Endothelial cell (in vitro differentiated cells): ENCODE data around the gene SLC35B2. TPM values are rescaled to one million over a fixed set of nuclear protein-coding genes. Genes with fewer than 3 reads are reported as not detected.

Source experiments
- DNase-seq: peaks from one replicate; pipeline ENCODE4 v3.0.0; 2021; ENCODE audit warnings: low spot score
- H3K27ac Mint-ChIP-seq: one replicate; pipeline ENCODE4 v1.8.0; 2021; ENCODE audit warnings: mixed read lengths, inconsistent platforms; ENCODE audit not compliant: unreplicated experiment
- H3K27me3 Mint-ChIP-seq: one replicate; pipeline ENCODE4 v1.8.0; 2021; ENCODE audit warnings: mild to moderate bottlenecking, moderate library complexity, mixed read lengths, inconsistent platforms; ENCODE audit not compliant: unreplicated experiment
- H3K36me3 Mint-ChIP-seq: one replicate; pipeline ENCODE4 v1.8.0; 2021; ENCODE audit warnings: mild to moderate bottlenecking, low read depth, mixed read lengths, inconsistent platforms; ENCODE audit not compliant: unreplicated experiment
- H3K4me1 Mint-ChIP-seq: one replicate; pipeline ENCODE4 v1.8.0; 2021; ENCODE audit warnings: mild to moderate bottlenecking, mixed read lengths, inconsistent platforms; ENCODE audit not compliant: unreplicated experiment
- H3K4me3 Mint-ChIP-seq: one replicate; pipeline ENCODE4 v1.8.0; 2021; ENCODE audit warnings: mild to moderate bottlenecking, mixed read lengths, inconsistent platforms; ENCODE audit not compliant: unreplicated experiment
- H3K9me3 Mint-ChIP-seq: one replicate; pipeline ENCODE4 v1.8.0; 2021; ENCODE audit warnings: mixed read lengths, inconsistent platforms; ENCODE audit not compliant: unreplicated experiment
- total RNA-seq: library from RNA; stranded (reverse); fragmentation: NEBNext Ultra II Directional; extraction: Animal tissue kit (Norgen Biotek cat#: 25700); gene quantifications from one replicate; pipeline ENCODE4 v1.2.1, GENCODE V29; 2021; ENCODE audit not compliant: unreplicated experiment
- TF ChIP-seq, protein P1 (sequence below): fragments of 200-600 bp; sonication (generic); IDR thresholded peaks from one replicate; pipeline ENCODE4 v1.5.0; 2021; ENCODE audit warnings: antibody characterized with exemption; ENCODE audit not compliant: unreplicated experiment

The SLC35B2 gene
- total RNA-seq, 1 donor from 2014 or later: 31.8 TPM

DNA sequence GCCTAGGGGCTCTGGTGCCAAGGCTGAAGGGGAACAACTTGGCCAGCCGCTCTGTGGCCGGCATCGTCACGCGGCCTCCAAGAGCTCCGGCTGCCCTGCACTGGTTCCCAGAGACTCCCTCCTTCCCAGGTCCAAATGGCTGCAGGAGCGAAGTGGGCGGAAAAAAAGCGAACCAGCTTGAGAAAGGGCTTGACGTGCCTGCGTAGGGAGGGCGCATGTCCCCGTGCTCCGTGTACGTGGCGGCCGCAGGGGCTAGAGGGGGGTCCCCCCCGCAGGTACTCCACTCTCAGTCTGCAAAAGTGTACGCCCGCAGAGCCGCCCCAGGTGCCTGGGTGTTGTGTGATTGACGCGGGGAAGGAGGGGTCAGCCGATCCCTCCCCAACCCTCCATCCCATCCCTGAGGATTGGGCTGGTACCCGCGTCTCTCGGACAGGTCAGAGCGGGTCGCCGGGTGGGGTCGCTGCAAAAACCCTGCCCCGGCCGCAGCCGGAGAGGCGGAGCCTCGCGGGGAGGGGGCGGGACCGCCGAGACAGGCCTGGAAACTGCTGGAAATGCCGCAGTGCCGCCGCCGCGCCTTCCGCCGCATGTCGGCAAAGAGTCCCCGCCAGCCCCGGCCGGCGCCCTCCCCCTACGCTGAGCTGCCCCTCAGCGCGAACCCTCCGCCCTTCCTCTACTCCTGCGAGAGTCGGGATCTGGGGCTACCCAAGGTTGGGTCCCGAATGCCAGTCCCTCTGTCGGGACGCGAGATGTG lies 11.2 kb downstream of the SLC35B2 start:
- H3K4me3 Mint-ChIP-seq: peak overlapping the region; percentile 99
- peaks cover 36% of the 10 kb centered on the region for H3K36me3 Mint-ChIP-seq
- peaks cover 35% of the 10 kb centered on the region for H3K4me1 Mint-ChIP-seq
- H3K9me3 Mint-ChIP-seq: no peaks in the 10 kb centered on the region
- H3K27me3 Mint-ChIP-seq: peaks cover 12% of the 10 kb centered on the region
- peak; percentile 95 for DNase-seq
- TF ChIP-seq, protein P1, sequence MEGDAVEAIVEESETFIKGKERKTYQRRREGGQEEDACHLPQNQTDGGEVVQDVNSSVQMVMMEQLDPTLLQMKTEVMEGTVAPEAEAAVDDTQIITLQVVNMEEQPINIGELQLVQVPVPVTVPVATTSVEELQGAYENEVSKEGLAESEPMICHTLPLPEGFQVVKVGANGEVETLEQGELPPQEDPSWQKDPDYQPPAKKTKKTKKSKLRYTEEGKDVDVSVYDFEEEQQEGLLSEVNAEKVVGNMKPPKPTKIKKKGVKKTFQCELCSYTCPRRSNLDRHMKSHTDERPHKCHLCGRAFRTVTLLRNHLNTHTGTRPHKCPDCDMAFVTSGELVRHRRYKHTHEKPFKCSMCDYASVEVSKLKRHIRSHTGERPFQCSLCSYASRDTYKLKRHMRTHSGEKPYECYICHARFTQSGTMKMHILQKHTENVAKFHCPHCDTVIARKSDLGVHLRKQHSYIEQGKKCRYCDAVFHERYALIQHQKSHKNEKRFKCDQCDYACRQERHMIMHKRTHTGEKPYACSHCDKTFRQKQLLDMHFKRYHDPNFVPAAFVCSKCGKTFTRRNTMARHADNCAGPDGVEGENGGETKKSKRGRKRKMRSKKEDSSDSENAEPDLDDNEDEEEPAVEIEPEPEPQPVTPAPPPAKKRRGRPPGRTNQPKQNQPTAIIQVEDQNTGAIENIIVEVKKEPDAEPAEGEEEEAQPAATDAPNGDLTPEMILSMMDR: no peak
- H3K27ac Mint-ChIP-seq: peak overlapping the region; percentile 98

DNA sequence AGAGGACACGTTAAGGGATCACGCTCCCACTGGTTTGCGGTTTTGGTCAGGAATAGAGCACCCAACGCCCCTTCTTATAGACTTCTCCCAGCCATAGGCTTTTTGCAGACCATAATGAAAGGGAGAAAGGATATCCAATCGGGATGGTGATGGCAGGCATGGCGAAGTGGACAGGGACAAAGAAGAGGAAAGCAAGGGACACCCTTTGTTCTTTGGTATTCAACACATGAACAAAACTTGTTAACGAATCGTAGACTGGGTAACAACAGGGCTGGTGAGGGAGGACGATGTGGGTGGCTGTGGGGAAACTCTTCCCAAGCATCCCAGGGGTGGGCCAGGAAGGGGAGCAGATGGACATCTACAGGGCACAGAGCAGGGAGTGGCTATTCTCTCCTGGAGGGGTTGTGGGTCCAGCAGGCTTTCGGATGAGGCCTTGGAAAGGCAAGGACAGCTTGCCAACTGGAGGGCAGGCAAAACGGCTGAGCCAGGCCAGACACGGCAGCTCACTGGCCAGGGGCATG lies 11.9 kb downstream of the SLC35B2 start:
- Mint-ChIP-seq H3K4me1 (peaks cover 35% of the 10 kb centered on the region), H3K27ac (peak overlapping the region; percentile 40), H3K36me3 (peaks cover 32% of the 10 kb centered on the region), H3K27me3 (peaks cover 12% of the 10 kb centered on the region), H3K4me3 (peak overlapping the region; percentile 88), H3K9me3 (no peaks in the 10 kb centered on the region)
- TF ChIP-seq, protein P1: no peak
- DNase-seq: no peak

- Mint-ChIP-seq H3K4me3 (no peak overlapping the region), H3K4me1 (peaks cover 18% of the 10 kb centered on the region), H3K36me3 (peaks cover 14% of the 10 kb centered on the region), H3K27ac (no peak overlapping the region), H3K27me3 (peaks cover 13% of the 10 kb centered on the region), H3K9me3 (no peaks in the 10 kb centered on the region)
- no peak for DNase-seq
- TF ChIP-seq, protein P1: no peak
These were observed 14.0 kb downstream of the SLC35B2 start for GRCh38 chr6:44243345-44243744.

DNA sequence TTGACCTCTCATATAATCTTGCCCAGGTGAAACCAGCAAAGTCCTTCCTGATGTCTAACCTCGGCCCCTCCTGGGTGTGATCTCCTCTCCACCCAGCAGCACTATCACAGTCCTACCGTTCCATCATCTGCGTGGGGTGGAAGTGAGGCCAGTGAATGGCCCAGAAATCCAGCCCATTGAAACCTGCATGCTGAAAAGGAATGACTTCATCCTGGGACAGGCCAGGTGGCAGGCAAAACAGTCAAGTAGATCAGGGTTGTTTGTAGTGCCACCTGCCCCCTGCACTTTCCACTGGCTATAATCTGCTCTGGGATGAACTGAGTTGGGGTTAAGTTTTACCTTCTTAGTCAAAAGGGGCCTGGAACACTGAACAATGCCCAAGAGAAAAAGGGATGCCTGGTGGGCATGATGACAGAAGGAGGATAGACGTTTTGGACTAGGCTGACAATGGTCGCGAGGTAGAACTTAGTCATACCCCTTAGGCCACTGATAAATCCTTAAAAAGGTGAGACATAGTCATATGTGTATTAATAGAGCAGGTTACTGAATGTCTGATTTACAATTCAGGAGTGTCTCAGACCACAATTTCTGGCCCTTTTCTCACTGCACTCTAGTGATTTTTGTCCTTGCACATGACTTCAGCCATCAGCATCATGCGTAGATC lies 18.5 kb downstream of the SLC35B2 start:
- no peak overlapping the region for H3K27ac Mint-ChIP-seq
- H3K4me3 Mint-ChIP-seq: peak overlapping the region; percentile 8
- peaks cover 28% of the 10 kb centered on the region for H3K4me1 Mint-ChIP-seq
- H3K27me3 Mint-ChIP-seq: peaks cover 7% of the 10 kb centered on the region
- no peaks in the 10 kb centered on the region for H3K9me3 Mint-ChIP-seq
- peaks cover 12% of the 10 kb centered on the region for H3K36me3 Mint-ChIP-seq
- TF ChIP-seq, protein P1: no peak
- DNase-seq: no peak
